Stimulated activated CD4-positive, alpha-beta T cell treated with anti-CD3 and anti-CD28 coated beads, Interleukin-12 subunit alpha, Interleukin-12 subunit beta, amount 100 ng/mL, for 48 hours (primary cell): ENCODE measurements around the gene FBXO3.
"Not testable (repeated sequence)": the region's sequence is repeated elsewhere in the genome, so short reads cannot be mapped to it uniquely, and the experiment has no call there.

Experiments used
- DNase-seq, 3 donors: peaks; one replicate each; pipeline ENCODE4 v3.0.0-alpha.2; 2020; ENCODE audit warnings: low read depth in 2 of 3, low spot score in 1 of 3

FBXO3 gene

GRCh38 chr11:33773987-33774735 is at the start of gene FBXO3:
TSS of gene FBXO3 (minus strand) at chr11:33774520. CDS start at chr11:33774497, 23 bp downstream.
- peak; percentile 44 to 64 (median 57) for DNase-seq

GRCh38 chr11:33822981-33823380 is 48.7 kb upstream of the FBXO3 start:
- DNase-seq = not testable (repeated sequence)

GRCh38 chr11:33819278-33820035 is 45.1 kb upstream of the FBXO3 start:
- no peak for DNase-seq

- DNase-seq = peak; percentile 71 to 95 (median 76)
Observed at GRCh38 chr11:33808228-33808828, 34.0 kb upstream of the FBXO3 start.

- DNase-seq = no peak
Observed at GRCh38 chr11:33804471-33804870, 30.2 kb upstream of the FBXO3 start.

GRCh38 chr11:33802194-33802950 is 28.1 kb upstream of the FBXO3 start:
- peak in 1 of 3 donors; percentile 8 for DNase-seq

- no peak for DNase-seq
Observed at GRCh38 chr11:33801821-33802193, 27.5 kb upstream of the FBXO3 start.

GRCh38 chr11:33797879-33798278 is 23.6 kb upstream of the FBXO3 start:
- DNase-seq = no peak

- DNase-seq = no peak
Observed at GRCh38 chr11:33790040-33790439, 15.7 kb upstream of the FBXO3 start.

- not testable (repeated sequence) for DNase-seq
Observed at GRCh38 chr11:33788095-33788494, 13.8 kb upstream of the FBXO3 start.

GRCh38 chr11:33787076-33787475 is 12.8 kb upstream of the FBXO3 start:
- no peak for DNase-seq

- no peak for DNase-seq
Observed at GRCh38 chr11:33785609-33786008, 11.3 kb upstream of the FBXO3 start.

GRCh38 chr11:33779849-33780528 is 5.7 kb upstream of the FBXO3 start:
- no peak for DNase-seq

GRCh38 chr11:33778675-33779074 is 4.4 kb upstream of the FBXO3 start:
- DNase-seq = no peak

- no peak for DNase-seq
Observed at GRCh38 chr11:33777906-33778305, 3.6 kb upstream of the FBXO3 start.

GRCh38 chr11:33775832-33776470 is 1.6 kb upstream of the FBXO3 start:
- no peak for DNase-seq

GRCh38 chr11:33775467-33775807 is 1.1 kb upstream of the FBXO3 start:
- no peak for DNase-seq

- DNase-seq = no peak
Observed at GRCh38 chr11:33774736-33775466, 581 bp upstream of the FBXO3 start.

- no peak for DNase-seq
Observed at GRCh38 chr11:33773404-33773986, 825 bp downstream of the FBXO3 start.
